HL-60 (cell line): ENCODE results near the gene DOCK2.

Experiments
- DNase-seq, 2 experiments: peaks; one replicate each; pipeline ENCODE4 v3.0.0-alpha.2; 2010 to 2020; ENCODE audit warnings: low read depth in 1 of 2, low spot score in 1 of 2
- H3K27ac ChIP-seq: fragments of 250-450 bp; sonication (Bioruptor Pico); replicated peaks from 2 replicates; pipeline ENCODE4 v1.5.1; 2020; ENCODE audit warnings: mild to moderate bottlenecking, moderate library complexity
- H3K27me3 ChIP-seq: fragments of 250-450 bp; sonication (Bioruptor Pico); 2 replicates; pipeline ENCODE4 v1.5.1; 2021; ENCODE audit warnings: mild to moderate bottlenecking, moderate library complexity; ENCODE audit not compliant: insufficient read depth, poor library complexity, severe bottlenecking
- H3K4me3 ChIP-seq: replicated peaks from 2 replicates; pipeline ENCODE4 v1.5.1; 2011; ENCODE audit warnings: mild to moderate bottlenecking, control low read depth, low read length; ENCODE audit not compliant: insufficient read depth
- CTCF ChIP-seq: IDR thresholded peaks from one replicate; pipeline ENCODE4 v1.5.1; 2011; ENCODE audit warnings: low read length, control low read depth, inconsistent platforms; ENCODE audit not compliant: insufficient read depth
- GABPA ChIP-seq: IDR thresholded peaks from 2 replicates; pipeline ENCODE4 v1.6.1; 2012; ENCODE audit warnings: low read depth
- POLR2AphosphoS5 ChIP-seq: IDR thresholded peaks from 2 replicates; pipeline ENCODE4 v1.6.1; 2012; ENCODE audit warnings: low read depth
- SPI1 ChIP-seq: IDR thresholded peaks from 2 replicates; pipeline ENCODE4 v1.6.1; 2012; ENCODE audit warnings: low read depth, mild to moderate bottlenecking, borderline replicate concordance
- TF ChIP-seq, protein P1 (sequence below): IDR thresholded peaks from 2 replicates; pipeline ENCODE4 v1.6.1; 2012; ENCODE audit warnings: low read depth; ENCODE audit not compliant: insufficient replicate concordance

The DOCK2 gene

DNA sequence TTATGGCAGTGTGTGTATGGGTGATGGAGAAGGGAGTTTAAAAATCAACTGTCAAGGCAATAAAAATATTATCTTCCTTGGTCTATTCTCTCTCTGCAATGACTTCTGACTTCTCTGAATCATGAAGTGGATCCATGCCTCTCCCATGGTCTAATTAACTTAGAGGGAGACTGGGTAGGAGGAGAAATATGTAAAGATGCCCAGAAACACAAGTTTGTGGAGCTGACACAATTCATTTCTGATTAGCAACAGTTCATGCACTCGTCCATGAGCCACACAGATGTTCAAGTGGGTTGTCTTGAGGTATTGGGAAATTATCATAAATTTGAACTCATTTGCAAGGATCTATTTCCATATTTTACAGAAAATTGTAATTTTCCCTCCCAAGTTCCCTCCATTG is 305.1 kb downstream of the DOCK2 start:
- no peak overlapping the region for H3K4me3 ChIP-seq
- no peak overlapping the region for H3K27ac ChIP-seq
- H3K27me3 ChIP-seq: no peaks in the 10 kb centered on the region
- no peak for DNase-seq
- TF ChIP-seq POLR2AphosphoS5 (no peak), CTCF (no peak)

DNA sequence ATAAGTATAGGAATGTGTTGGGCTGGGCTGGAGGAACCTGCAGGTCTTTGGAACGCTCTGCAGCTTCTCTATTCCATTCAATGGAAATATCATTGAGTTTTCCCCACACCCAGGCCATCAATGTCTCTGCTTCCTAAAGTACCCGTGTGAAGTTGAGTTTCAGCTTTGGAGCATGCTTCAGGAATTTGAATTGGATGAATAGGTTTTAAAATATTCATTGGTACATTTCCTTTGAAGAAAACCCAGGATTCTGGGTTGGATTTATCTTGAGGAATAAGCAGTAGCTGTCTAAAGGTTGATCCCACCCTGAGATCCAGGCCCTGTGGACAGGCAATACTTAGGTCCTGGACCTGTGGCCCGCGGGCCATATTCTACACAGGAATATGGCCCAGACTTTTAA is 306.0 kb downstream of the DOCK2 start:
- H3K27me3 ChIP-seq: no peaks in the 10 kb centered on the region
- H3K27ac ChIP-seq: no peak overlapping the region
- H3K4me3 ChIP-seq: no peak overlapping the region
- TF ChIP-seq POLR2AphosphoS5 (no peak), GABPA (no peak), CTCF (no peak), SPI1 (no peak)
- TF ChIP-seq, protein P1, sequence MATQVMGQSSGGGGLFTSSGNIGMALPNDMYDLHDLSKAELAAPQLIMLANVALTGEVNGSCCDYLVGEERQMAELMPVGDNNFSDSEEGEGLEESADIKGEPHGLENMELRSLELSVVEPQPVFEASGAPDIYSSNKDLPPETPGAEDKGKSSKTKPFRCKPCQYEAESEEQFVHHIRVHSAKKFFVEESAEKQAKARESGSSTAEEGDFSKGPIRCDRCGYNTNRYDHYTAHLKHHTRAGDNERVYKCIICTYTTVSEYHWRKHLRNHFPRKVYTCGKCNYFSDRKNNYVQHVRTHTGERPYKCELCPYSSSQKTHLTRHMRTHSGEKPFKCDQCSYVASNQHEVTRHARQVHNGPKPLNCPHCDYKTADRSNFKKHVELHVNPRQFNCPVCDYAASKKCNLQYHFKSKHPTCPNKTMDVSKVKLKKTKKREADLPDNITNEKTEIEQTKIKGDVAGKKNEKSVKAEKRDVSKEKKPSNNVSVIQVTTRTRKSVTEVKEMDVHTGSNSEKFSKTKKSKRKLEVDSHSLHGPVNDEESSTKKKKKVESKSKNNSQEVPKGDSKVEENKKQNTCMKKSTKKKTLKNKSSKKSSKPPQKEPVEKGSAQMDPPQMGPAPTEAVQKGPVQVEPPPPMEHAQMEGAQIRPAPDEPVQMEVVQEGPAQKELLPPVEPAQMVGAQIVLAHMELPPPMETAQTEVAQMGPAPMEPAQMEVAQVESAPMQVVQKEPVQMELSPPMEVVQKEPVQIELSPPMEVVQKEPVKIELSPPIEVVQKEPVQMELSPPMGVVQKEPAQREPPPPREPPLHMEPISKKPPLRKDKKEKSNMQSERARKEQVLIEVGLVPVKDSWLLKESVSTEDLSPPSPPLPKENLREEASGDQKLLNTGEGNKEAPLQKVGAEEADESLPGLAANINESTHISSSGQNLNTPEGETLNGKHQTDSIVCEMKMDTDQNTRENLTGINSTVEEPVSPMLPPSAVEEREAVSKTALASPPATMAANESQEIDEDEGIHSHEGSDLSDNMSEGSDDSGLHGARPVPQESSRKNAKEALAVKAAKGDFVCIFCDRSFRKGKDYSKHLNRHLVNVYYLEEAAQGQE: no peak
- no peak for DNase-seq

DNA sequence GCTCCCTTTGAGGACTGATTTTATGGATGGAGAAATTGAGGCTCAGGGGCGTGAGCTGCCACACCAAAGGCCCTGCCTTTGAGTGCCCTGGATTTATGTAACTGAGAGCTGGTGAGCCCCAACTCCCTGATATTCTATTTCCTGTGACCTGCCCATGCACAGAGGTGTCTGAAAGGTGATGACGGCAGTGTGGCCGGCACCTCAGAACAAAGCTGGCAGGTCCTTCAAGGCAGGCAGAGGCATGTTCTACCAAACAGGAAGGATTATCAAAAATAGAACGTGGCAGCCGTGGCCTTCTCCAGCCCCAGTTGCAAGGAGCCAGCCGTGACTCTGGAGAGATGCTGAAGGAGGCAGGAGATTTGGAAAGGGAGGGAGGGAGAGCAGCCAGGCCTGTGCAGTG is 307.0 kb downstream of the DOCK2 start:
- DNase-seq: no peak
- Histone ChIP-seq H3K4me3 (no peak overlapping the region), H3K27me3 (no peaks in the 10 kb centered on the region), H3K27ac (no peak overlapping the region)
- TF ChIP-seq POLR2AphosphoS5 (no peak), CTCF (no peak), GABPA (no peak), SPI1 (no peak)
- TF ChIP-seq, protein P1: no peak

GRCh38 chr5:169944922-169945680 is 308.0 kb downstream of the DOCK2 start:
- no peak for TF ChIP-seq GABPA
- TF ChIP-seq POLR2AphosphoS5: no peak
- no peak for TF ChIP-seq CTCF
- TF ChIP-seq, protein P1: no peak
- TF ChIP-seq SPI1: no peak
- no peak overlapping the region for H3K27ac ChIP-seq
- DNase-seq: no peak
- H3K4me3 ChIP-seq: no peak overlapping the region
- H3K27me3 ChIP-seq: no peaks in the 10 kb centered on the region
